ENCODE measurements around the gene CAPN10. TPM values are rescaled to one million over a fixed set of nuclear protein-coding genes. Genes with fewer than 3 reads are reported as not detected.

The CAPN10 gene
- total RNA-seq, 2 donors from 2014 or later = 25.5 to 68.4 TPM

DNA sequence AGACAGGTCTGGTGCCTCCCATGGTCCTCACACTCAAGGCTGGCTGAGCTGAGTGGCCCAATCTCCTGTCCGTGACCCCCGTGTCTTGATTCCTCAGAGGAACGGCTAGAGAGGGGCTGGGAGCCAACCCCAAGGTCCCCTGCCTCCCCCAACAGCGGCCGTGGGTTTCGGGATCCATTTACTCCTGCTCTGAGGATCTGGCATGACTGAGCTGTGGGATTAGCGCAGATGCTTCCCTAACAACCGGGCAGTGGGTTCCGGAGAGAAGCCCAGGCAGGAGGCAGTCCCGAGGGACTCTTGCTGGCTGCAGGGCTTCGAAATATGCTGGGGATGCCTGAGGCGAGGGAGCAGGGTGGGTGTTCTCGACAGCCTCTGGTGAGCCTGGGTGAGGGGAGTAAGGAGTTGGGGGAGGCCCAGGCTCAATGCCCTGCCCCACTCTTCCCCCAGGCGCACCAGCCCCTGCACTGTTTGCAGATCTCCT lies 57.7 kb downstream of the CAPN10 start:
- H3K36me3 ChIP-seq = no peaks in the 10 kb centered on the region
- 52% methylated on average over 11 of the region's 14 CpGs for WGBS
- no peak overlapping the region for H3K27ac ChIP-seq
- intact Hi-C loops (cut with DNase I) = no loop called here
- no peaks in the 10 kb centered on the region for H3K9me3 ChIP-seq
- H3K4me3 ChIP-seq = no peak overlapping the region
- TF ChIP-seq POLR2A (IDR thresholded peaks at IDR 0.05) = no peak
- no peak for TF ChIP-seq POLR2AphosphoS5 (IDR thresholded peaks at IDR 0.05)
- H3K27me3 ChIP-seq (replicated peaks; ENCODE audit: insufficient read depth) = peaks cover 6% of the 10 kb centered on the region
- no peaks in the 10 kb centered on the region for H3K4me1 ChIP-seq (replicated peaks)
- DNase-seq (ENCODE audit: low spot score) = no peak

DNA sequence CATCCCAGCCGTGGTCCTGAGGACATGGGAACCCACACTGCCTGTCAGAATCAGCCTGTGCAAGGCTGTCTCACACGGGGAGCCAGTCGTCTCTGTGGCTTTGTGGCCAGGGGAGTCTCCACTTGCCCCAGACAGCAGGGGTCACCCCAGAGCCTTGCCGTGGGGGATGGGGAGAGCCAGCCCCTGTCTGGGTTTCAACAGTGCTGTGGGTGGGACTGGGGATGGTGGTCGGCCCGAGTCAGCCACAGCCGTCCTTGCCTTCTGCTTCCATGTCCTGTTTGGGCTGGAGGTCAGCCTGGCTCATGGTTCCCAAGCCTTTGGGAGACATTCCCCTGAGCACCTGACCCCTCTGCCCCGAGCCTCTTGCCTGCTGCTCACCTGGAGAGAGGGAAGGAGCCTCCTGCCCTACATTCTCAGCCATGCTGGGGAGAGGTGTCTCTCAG lies 58.3 kb downstream of the CAPN10 start:
- no peak for TF ChIP-seq POLR2A (IDR thresholded peaks at IDR 0.05)
- intact Hi-C loops (cut with DNase I) = no loop called here
- H3K9me3 ChIP-seq = no peaks in the 10 kb centered on the region
- 69% methylated on average over 8 of the region's 8 CpGs for WGBS
- no peaks in the 10 kb centered on the region for H3K36me3 ChIP-seq
- H3K4me3 ChIP-seq = no peak overlapping the region
- no peak overlapping the region for H3K27ac ChIP-seq
- H3K4me1 ChIP-seq (replicated peaks) = no peaks in the 10 kb centered on the region
- peaks cover 6% of the 10 kb centered on the region for H3K27me3 ChIP-seq (replicated peaks; ENCODE audit: insufficient read depth)
- no peak for DNase-seq (ENCODE audit: low spot score)

DNA sequence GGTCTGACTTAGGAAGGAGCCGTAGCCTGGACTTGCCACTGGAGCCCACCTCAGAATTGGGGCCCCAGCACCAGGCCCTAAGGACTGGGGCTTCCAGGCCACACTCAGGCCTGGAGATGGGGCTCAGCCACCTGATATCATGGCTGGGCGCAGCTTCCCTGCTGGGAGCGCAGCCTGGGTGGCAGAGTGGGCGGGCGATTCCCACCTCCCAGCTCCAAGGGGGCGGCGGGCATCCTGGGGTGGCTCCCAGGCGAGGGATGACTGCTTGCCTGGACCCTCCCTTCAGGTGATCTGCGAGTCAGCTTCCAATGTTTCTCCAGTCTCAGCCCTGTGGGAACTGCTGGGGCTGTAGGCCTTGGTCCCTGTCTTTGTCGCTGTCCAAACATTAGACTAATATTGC lies 58.8 kb downstream of the CAPN10 start:
- Histone ChIP-seq H3K27me3 (replicated peaks; ENCODE audit: insufficient read depth) (peaks cover 6% of the 10 kb centered on the region), H3K9me3 (no peaks in the 10 kb centered on the region), H3K4me1 (replicated peaks) (no peaks in the 10 kb centered on the region), H3K4me3 (no peak overlapping the region), H3K27ac (no peak overlapping the region), H3K36me3 (no peaks in the 10 kb centered on the region)
- TF ChIP-seq, protein P1, sequence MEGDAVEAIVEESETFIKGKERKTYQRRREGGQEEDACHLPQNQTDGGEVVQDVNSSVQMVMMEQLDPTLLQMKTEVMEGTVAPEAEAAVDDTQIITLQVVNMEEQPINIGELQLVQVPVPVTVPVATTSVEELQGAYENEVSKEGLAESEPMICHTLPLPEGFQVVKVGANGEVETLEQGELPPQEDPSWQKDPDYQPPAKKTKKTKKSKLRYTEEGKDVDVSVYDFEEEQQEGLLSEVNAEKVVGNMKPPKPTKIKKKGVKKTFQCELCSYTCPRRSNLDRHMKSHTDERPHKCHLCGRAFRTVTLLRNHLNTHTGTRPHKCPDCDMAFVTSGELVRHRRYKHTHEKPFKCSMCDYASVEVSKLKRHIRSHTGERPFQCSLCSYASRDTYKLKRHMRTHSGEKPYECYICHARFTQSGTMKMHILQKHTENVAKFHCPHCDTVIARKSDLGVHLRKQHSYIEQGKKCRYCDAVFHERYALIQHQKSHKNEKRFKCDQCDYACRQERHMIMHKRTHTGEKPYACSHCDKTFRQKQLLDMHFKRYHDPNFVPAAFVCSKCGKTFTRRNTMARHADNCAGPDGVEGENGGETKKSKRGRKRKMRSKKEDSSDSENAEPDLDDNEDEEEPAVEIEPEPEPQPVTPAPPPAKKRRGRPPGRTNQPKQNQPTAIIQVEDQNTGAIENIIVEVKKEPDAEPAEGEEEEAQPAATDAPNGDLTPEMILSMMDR (IDR thresholded peaks at IDR 0.05) = no peak
- TF ChIP-seq POLR2A (IDR thresholded peaks at IDR 0.05) (no peak), POLR2AphosphoS5 (IDR thresholded peaks at IDR 0.05) (no peak)
- no peak for DNase-seq (ENCODE audit: low spot score)
- WGBS = 86% methylated on average over 10 of the region's 10 CpGs
- intact Hi-C loops (cut with DNase I) = no loop called here

GRCh38 chr2:240645801-240646175 lies 59.3 kb downstream of the CAPN10 start:
- WGBS = 86% methylated on average over 10 of the region's 10 CpGs
- no peak overlapping the region for H3K4me3 ChIP-seq
- H3K9me3 ChIP-seq = no peaks in the 10 kb centered on the region
- H3K4me1 ChIP-seq (replicated peaks) = no peaks in the 10 kb centered on the region
- no peak for TF ChIP-seq POLR2A (IDR thresholded peaks at IDR 0.05)
- TF ChIP-seq POLR2AphosphoS5 (IDR thresholded peaks at IDR 0.05) = no peak
- TF ChIP-seq, protein P1 (IDR thresholded peaks at IDR 0.05) = no peak
- peaks cover 6% of the 10 kb centered on the region for H3K27me3 ChIP-seq (replicated peaks; ENCODE audit: insufficient read depth)
- intact Hi-C loops (cut with DNase I) = no loop called here
- H3K27ac ChIP-seq = no peak overlapping the region
- no peaks in the 10 kb centered on the region for H3K36me3 ChIP-seq
- DNase-seq (ENCODE audit: low spot score) = no peak

DNA sequence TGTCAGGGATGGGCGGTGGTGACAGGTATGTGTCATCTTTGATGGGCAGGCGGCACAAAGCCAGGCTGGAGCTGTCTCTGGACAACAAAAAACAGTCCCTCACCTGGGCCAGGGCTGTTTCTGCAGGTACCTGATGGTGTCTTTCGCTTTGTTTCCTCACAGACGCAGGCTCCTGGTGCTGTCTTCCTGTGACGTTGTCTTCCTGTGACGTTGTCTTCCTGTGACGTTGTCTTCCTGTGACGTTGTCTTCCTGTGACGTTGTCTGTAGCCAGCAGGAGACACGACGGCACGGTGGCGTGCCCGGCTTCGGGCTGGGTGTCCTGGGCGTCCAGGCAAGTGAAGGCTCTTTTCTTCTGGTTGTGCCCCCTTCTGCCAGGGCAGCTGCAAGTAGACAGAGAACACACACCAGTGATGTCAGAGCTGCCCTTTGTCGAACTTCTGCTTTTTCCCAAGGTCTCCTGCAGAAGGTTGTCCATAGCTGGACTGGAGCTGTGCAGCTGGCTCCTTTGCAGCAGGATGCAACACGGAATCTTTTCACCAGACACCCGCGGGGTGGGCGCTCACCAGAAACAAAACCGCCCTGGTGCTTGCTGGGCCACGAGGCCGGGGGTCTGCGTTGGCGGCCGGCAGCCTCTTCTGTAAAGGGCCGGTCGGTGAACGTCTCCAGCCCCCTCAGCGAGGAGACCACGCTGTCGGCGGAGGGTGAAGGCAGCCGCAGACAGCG lies 59.8 kb downstream of the CAPN10 start:
- WGBS = 84% methylated on average over 36 of the region's 36 CpGs
- H3K9me3 ChIP-seq = no peaks in the 10 kb centered on the region
- intact Hi-C loops (cut with DNase I) = no loop called here
- H3K4me1 ChIP-seq (replicated peaks) = no peaks in the 10 kb centered on the region
- TF ChIP-seq POLR2AphosphoS5 (IDR thresholded peaks at IDR 0.05) (no peak), POLR2A (IDR thresholded peaks at IDR 0.05) (no peak)
- TF ChIP-seq, protein P1 (IDR thresholded peaks at IDR 0.05) = no peak
- H3K27ac ChIP-seq = no peak overlapping the region
- H3K36me3 ChIP-seq = no peaks in the 10 kb centered on the region
- no peak for DNase-seq (ENCODE audit: low spot score)
- peaks cover 6% of the 10 kb centered on the region for H3K27me3 ChIP-seq (replicated peaks; ENCODE audit: insufficient read depth)
- H3K4me3 ChIP-seq = no peak overlapping the region

Data from prostate gland (tissue), 2 donors.